Measurements from ENCODE around the gene KISS1.

KISS1 gene

DNA sequence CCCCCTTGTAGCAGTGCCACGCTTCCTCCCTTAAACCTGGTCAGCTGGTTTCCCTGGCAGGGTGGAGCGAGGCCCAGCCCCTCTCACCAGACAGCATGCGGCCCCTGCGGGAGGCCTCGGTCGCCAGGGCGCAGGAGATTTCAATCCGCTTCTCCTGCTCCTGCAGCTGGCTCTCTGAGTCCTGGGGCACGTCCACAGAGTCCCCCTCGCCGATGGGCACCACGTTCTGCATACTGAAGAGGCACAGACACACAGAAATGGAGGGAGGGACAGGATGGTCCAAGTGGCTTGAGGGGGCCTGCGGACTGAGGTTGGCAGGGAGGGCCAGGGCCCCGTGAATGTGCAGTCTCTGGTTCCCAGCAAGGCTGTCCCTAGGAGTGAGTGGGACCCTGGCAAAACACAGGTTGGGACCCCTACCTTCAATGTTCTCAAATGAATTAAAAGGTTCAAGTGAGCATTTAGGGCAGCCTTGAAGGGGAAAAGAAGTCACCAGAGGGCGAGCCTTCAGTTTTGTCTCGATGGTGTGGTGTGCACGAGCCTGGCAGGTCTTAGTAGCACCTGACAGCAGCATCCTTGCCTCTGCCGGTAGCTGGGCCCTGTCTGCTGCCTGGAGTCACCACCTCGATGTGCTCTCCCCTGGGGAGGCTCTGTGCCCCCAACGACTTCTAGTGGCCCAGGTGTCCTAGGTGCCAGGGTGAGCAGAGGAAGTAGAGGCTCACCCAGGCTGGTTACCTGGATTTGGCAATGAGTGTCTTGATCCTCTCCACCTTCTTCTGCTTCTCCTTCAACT, 31.9 kb upstream of the KISS1 start:
- Histone ChIP-seq H3K27ac (ENCODE audit: low read length) (no peak overlapping the region), H3K4me1 (ENCODE audit: control insufficient read depth, low read depth, low read length) (no peaks in the 10 kb centered on the region), H3K9me3 (ENCODE audit: control insufficient read depth, low read depth, low read length) (no peaks in the 10 kb centered on the region), H3K36me3 (ENCODE audit: control insufficient read depth, low read depth, low read length) (no peaks in the 10 kb centered on the region), H3K27me3 (ENCODE audit: control insufficient read depth, insufficient read depth, low read length) (no peaks in the 10 kb centered on the region), H3K4me3 (ENCODE audit: low read length) (no peak overlapping the region), H3K9ac (ENCODE audit: low read length) (no peak overlapping the region)

- H3K4me3 ChIP-seq (ENCODE audit: low read length), result no peak overlapping the region
- no peaks in the 10 kb centered on the region for H3K27me3 ChIP-seq (ENCODE audit: control insufficient read depth, insufficient read depth, low read length)
- no peaks in the 10 kb centered on the region for H3K4me1 ChIP-seq (ENCODE audit: control insufficient read depth, low read depth, low read length)
- H3K27ac ChIP-seq (ENCODE audit: low read length), result no peak overlapping the region
- H3K36me3 ChIP-seq (ENCODE audit: control insufficient read depth, low read depth, low read length), result no peaks in the 10 kb centered on the region
- no peaks in the 10 kb centered on the region for H3K9me3 ChIP-seq (ENCODE audit: control insufficient read depth, low read depth, low read length)
- H3K9ac ChIP-seq (ENCODE audit: low read length), result no peak overlapping the region
Observed at GRCh38 chr1:204227351-204227750, 31.1 kb upstream of the KISS1 start.

- Histone ChIP-seq H3K4me1 (ENCODE audit: control insufficient read depth, low read depth, low read length) (no peaks in the 10 kb centered on the region), H3K27ac (ENCODE audit: low read length) (no peak overlapping the region), H3K36me3 (ENCODE audit: control insufficient read depth, low read depth, low read length) (no peaks in the 10 kb centered on the region), H3K27me3 (ENCODE audit: control insufficient read depth, insufficient read depth, low read length) (no peaks in the 10 kb centered on the region), H3K9ac (ENCODE audit: low read length) (no peak overlapping the region), H3K9me3 (ENCODE audit: control insufficient read depth, low read depth, low read length) (no peaks in the 10 kb centered on the region), H3K4me3 (ENCODE audit: low read length) (no peak overlapping the region)
Observed at GRCh38 chr1:204225841-204226735, 29.8 kb upstream of the KISS1 start.

- Histone ChIP-seq H3K4me3 (ENCODE audit: low read length) (no peak overlapping the region), H3K9ac (ENCODE audit: low read length) (no peak overlapping the region), H3K9me3 (ENCODE audit: control insufficient read depth, low read depth, low read length) (no peaks in the 10 kb centered on the region), H3K36me3 (ENCODE audit: control insufficient read depth, low read depth, low read length) (no peaks in the 10 kb centered on the region), H3K27ac (ENCODE audit: low read length) (no peak overlapping the region), H3K27me3 (ENCODE audit: control insufficient read depth, insufficient read depth, low read length) (no peaks in the 10 kb centered on the region), H3K4me1 (ENCODE audit: control insufficient read depth, low read depth, low read length) (no peaks in the 10 kb centered on the region)
Observed at GRCh38 chr1:204224655-204225054, 28.4 kb upstream of the KISS1 start.

- H3K27me3 ChIP-seq (ENCODE audit: control insufficient read depth, insufficient read depth, low read length), result no peaks in the 10 kb centered on the region
- H3K4me1 ChIP-seq (ENCODE audit: control insufficient read depth, low read depth, low read length), result no peaks in the 10 kb centered on the region
- H3K9ac ChIP-seq (ENCODE audit: low read length), result no peak overlapping the region
- H3K36me3 ChIP-seq (ENCODE audit: control insufficient read depth, low read depth, low read length), result no peaks in the 10 kb centered on the region
- no peak overlapping the region for H3K27ac ChIP-seq (ENCODE audit: low read length)
- no peak overlapping the region for H3K4me3 ChIP-seq (ENCODE audit: low read length)
- no peaks in the 10 kb centered on the region for H3K9me3 ChIP-seq (ENCODE audit: control insufficient read depth, low read depth, low read length)
Observed at GRCh38 chr1:204223129-204223860, 27.0 kb upstream of the KISS1 start.

- Histone ChIP-seq H3K27me3 (ENCODE audit: control insufficient read depth, insufficient read depth, low read length) (no peaks in the 10 kb centered on the region), H3K27ac (ENCODE audit: low read length) (no peak overlapping the region), H3K9ac (ENCODE audit: low read length) (no peak overlapping the region), H3K4me3 (ENCODE audit: low read length) (no peak overlapping the region), H3K9me3 (ENCODE audit: control insufficient read depth, low read depth, low read length) (no peaks in the 10 kb centered on the region), H3K4me1 (ENCODE audit: control insufficient read depth, low read depth, low read length) (no peaks in the 10 kb centered on the region), H3K36me3 (ENCODE audit: control insufficient read depth, low read depth, low read length) (no peaks in the 10 kb centered on the region)
Observed at GRCh38 chr1:204222764-204223055, 26.4 kb upstream of the KISS1 start.

GRCh38 chr1:204222006-204222763, 25.9 kb upstream of the KISS1 start:
- Histone ChIP-seq H3K9ac (ENCODE audit: low read length) (no peak overlapping the region), H3K27me3 (ENCODE audit: control insufficient read depth, insufficient read depth, low read length) (no peaks in the 10 kb centered on the region)

GRCh38 chr1:204221271-204221670, 25.0 kb upstream of the KISS1 start:
- H3K9ac ChIP-seq (ENCODE audit: low read length), result no peak overlapping the region
- H3K27ac ChIP-seq (ENCODE audit: low read length), result no peak overlapping the region
- H3K4me1 ChIP-seq (ENCODE audit: control insufficient read depth, low read depth, low read length), result no peaks in the 10 kb centered on the region
- H3K36me3 ChIP-seq (ENCODE audit: control insufficient read depth, low read depth, low read length), result no peaks in the 10 kb centered on the region
- no peaks in the 10 kb centered on the region for H3K27me3 ChIP-seq (ENCODE audit: control insufficient read depth, insufficient read depth, low read length)
- no peaks in the 10 kb centered on the region for H3K9me3 ChIP-seq (ENCODE audit: control insufficient read depth, low read depth, low read length)
- no peak overlapping the region for H3K4me3 ChIP-seq (ENCODE audit: low read length)

More at GRCh38 chr1:204222006-204222763, 25.9 kb upstream of the KISS1 start:
- Histone ChIP-seq H3K27ac (ENCODE audit: low read length) (no peak overlapping the region), H3K36me3 (ENCODE audit: control insufficient read depth, low read depth, low read length) (no peaks in the 10 kb centered on the region), H3K4me3 (ENCODE audit: low read length) (no peak overlapping the region), H3K4me1 (ENCODE audit: control insufficient read depth, low read depth, low read length) (no peaks in the 10 kb centered on the region), H3K9me3 (ENCODE audit: control insufficient read depth, low read depth, low read length) (no peaks in the 10 kb centered on the region)

- Histone ChIP-seq H3K9ac (ENCODE audit: low read length) (no peak overlapping the region), H3K4me3 (ENCODE audit: low read length) (no peak overlapping the region), H3K4me1 (ENCODE audit: control insufficient read depth, low read depth, low read length) (no peaks in the 10 kb centered on the region), H3K27ac (ENCODE audit: low read length) (no peak overlapping the region), H3K36me3 (ENCODE audit: control insufficient read depth, low read depth, low read length) (no peaks in the 10 kb centered on the region), H3K9me3 (ENCODE audit: control insufficient read depth, low read depth, low read length) (no peaks in the 10 kb centered on the region), H3K27me3 (ENCODE audit: control insufficient read depth, insufficient read depth, low read length) (no peaks in the 10 kb centered on the region)
Observed at GRCh38 chr1:204219971-204220616, 23.8 kb upstream of the KISS1 start.

DNA sequence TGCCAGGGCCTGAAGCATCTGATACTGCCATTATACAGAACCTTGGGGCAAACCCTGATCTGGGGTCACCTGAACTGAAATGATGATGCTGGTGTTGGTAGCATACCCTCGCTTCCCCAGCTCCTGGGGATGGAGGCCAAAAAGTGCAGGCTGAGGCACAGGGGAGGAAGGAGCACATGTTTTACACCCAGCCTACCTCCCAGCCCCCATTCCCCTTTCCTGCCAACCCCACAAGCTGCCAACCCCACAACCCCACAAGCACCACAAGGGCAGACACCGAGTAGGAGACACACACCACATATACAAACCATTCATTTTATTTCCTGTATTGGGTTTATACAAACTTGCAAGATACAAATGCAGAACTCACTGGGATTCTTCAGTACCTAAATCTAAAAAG, 22.3 kb upstream of the KISS1 start:
- no peak overlapping the region for H3K27ac ChIP-seq (ENCODE audit: low read length)
- peaks cover 3% of the 10 kb centered on the region for H3K4me1 ChIP-seq (ENCODE audit: control insufficient read depth, low read depth, low read length)

GRCh38 chr1:204217648-204218000, 21.3 kb upstream of the KISS1 start:
- Histone ChIP-seq H3K4me3 (ENCODE audit: low read length) (no peak overlapping the region), H3K27me3 (ENCODE audit: control insufficient read depth, insufficient read depth, low read length) (no peaks in the 10 kb centered on the region), H3K27ac (ENCODE audit: low read length) (no peak overlapping the region), H3K4me1 (ENCODE audit: control insufficient read depth, low read depth, low read length) (peaks cover 3% of the 10 kb centered on the region), H3K9me3 (ENCODE audit: control insufficient read depth, low read depth, low read length) (no peaks in the 10 kb centered on the region), H3K9ac (ENCODE audit: low read length) (no peak overlapping the region), H3K36me3 (ENCODE audit: control insufficient read depth, low read depth, low read length) (no peaks in the 10 kb centered on the region)

More for the DNA sequence above, 22.3 kb upstream of the KISS1 start:
- H3K4me3 ChIP-seq (ENCODE audit: low read length), result no peak overlapping the region
- H3K27me3 ChIP-seq (ENCODE audit: control insufficient read depth, insufficient read depth, low read length), result no peaks in the 10 kb centered on the region
- H3K9me3 ChIP-seq (ENCODE audit: control insufficient read depth, low read depth, low read length), result no peaks in the 10 kb centered on the region
- H3K36me3 ChIP-seq (ENCODE audit: control insufficient read depth, low read depth, low read length), result no peaks in the 10 kb centered on the region
- no peak overlapping the region for H3K9ac ChIP-seq (ENCODE audit: low read length)

Data from iPS-18a (cell line).